Measurements from ENCODE around the gene VSTM2L. TPM values are rescaled to one million over a fixed set of nuclear protein-coding genes. Genes with fewer than 3 reads are reported as not detected.

The VSTM2L gene
- total and polyA plus RNA-seq, 12 donors: 1.8 to 17.2 (median 8.9) TPM

DNA sequence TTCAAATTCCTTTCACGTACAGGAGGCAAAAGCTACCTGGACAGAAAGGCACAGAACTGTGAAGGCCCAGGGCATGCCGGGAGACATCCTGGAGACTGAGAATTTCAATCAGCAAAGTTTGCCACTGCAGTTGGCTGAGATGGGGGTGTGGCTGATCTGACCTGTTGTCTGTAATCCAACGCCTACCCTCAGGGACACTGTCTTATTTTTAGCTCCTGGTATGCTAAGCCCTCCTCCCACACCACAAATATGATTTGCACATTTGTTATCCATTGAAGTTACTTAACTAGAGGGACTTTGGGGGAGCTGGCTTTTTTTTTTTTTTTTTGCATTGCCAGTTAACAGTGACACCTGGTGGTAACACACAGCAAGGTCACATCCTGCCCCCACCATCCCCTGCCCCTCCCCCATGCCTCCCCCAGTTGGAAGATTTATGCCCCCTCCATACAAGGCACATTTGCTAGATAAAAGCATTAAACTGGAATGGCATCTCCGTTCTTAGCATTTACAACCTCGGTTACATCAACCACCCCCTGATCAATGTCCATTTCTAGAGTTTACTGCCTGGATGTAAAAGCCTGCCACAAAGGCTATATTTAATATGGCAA, 90.0 kb downstream of the VSTM2L start:
- peak; percentile 59 to 83 (median 78) for ATAC-seq
- peaks cover 0 to 77% (median 19%) of the 10 kb centered on the region in 9 donors for H3K36me3 ChIP-seq
- no peak overlapping the region for H3K4me3 ChIP-seq
- intact Hi-C loops (cut with DNase I): loop anchor here (2.0 to 10.0 kb wide), 12 partner anchors 88 to 431 kb away; partner anchors contain the start of genes VSTM2L (in 3 of the 10) and TGM2 (in 1 of the 10)
- TF ChIP-seq, protein P1, sequence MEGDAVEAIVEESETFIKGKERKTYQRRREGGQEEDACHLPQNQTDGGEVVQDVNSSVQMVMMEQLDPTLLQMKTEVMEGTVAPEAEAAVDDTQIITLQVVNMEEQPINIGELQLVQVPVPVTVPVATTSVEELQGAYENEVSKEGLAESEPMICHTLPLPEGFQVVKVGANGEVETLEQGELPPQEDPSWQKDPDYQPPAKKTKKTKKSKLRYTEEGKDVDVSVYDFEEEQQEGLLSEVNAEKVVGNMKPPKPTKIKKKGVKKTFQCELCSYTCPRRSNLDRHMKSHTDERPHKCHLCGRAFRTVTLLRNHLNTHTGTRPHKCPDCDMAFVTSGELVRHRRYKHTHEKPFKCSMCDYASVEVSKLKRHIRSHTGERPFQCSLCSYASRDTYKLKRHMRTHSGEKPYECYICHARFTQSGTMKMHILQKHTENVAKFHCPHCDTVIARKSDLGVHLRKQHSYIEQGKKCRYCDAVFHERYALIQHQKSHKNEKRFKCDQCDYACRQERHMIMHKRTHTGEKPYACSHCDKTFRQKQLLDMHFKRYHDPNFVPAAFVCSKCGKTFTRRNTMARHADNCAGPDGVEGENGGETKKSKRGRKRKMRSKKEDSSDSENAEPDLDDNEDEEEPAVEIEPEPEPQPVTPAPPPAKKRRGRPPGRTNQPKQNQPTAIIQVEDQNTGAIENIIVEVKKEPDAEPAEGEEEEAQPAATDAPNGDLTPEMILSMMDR (IDR thresholded peaks at IDR 0.05): peak; percentile 52 to 78 (median 70)
- H3K27me3 ChIP-seq: no peaks in the 10 kb centered on the region
- H3K4me1 ChIP-seq: peaks cover 30 to 78% (median 56%) of the 10 kb centered on the region in 9 donors
- no peaks in the 10 kb centered on the region for H3K9me3 ChIP-seq
- 39 to 50% methylated on average over 5 of the region's 5 CpGs for WGBS, 2 donors
- H3K27ac ChIP-seq: peak overlapping the region in 9 of 10 donors; percentile 62 to 88 (median 81)
- DNase-seq: peak; percentile 26 to 72

GRCh38 chr20:37994512-37994911, 91.6 kb downstream of the VSTM2L start:
- peaks cover 19 to 62% (median 46%) of the 10 kb centered on the region in 9 donors for H3K4me1 ChIP-seq
- intact Hi-C loops (cut with DNase I): loop anchor here (5.0 to 10.0 kb wide), 11 partner anchors 90 to 432 kb away; partner anchors contain the start of genes VSTM2L (in 2 of the 10) and TGM2 (in 1 of the 10)
- peak in 2 of 8 donors; percentile 19 to 28 for ATAC-seq
- H3K4me3 ChIP-seq: no peak overlapping the region
- WGBS, 2 donors: 72 to 76% methylated on average over 4 of the region's 4 CpGs
- H3K27ac ChIP-seq: peak overlapping the region in 2 of 10 donors; percentile 3 to 15
- TF ChIP-seq, protein P1 (IDR thresholded peaks at IDR 0.05): no peak
- no peaks in the 10 kb centered on the region for H3K9me3 ChIP-seq
- no peaks in the 10 kb centered on the region for H3K27me3 ChIP-seq
- H3K36me3 ChIP-seq: peaks cover 0 to 83% (median 36%) of the 10 kb centered on the region in 9 donors
- no peak for DNase-seq

Other genes starting within 250 kb of the VSTM2L start
- 10 to 100 TPM; 43.2 to 62.2 (median 52.0) TPM for gene CTNNBL1, start 209.1 kb upstream of the VSTM2L start, total RNA-seq
- gene CTNNBL1, start 209.1 kb upstream of the VSTM2L start, polyA plus RNA-seq: 100 to 1,000 TPM in 1 of 2 donors, 10 to 100 TPM in 1; 42.2 to 104 TPM
- 10 to 100 TPM in 8 of 10 donors, 1 to 10 TPM in 2; 9.1 to 14.8 (median 11.3) TPM for gene TTI1, start 130.3 kb downstream of the VSTM2L start, total RNA-seq
- 10 to 100 TPM in 1 of 2 donors, 1 to 10 TPM in 1; 8.3 to 10.4 TPM for gene TTI1, start 130.3 kb downstream of the VSTM2L start, polyA plus RNA-seq
- gene RPRD1B, start 130.6 kb downstream of the VSTM2L start, total RNA-seq: 10 to 100 TPM; 40.6 to 78.1 (median 48.8) TPM
- 10 to 100 TPM; 10.4 to 14.5 TPM for gene RPRD1B, start 130.6 kb downstream of the VSTM2L start, polyA plus RNA-seq